Measurements from ENCODE around the gene PCDHGA5. TPM values are rescaled to one million over a fixed set of nuclear protein-coding genes. Genes with fewer than 3 reads are reported as not detected.
"Not testable (repeated sequence)": the region's sequence is repeated elsewhere in the genome, so short reads cannot be mapped to it uniquely, and the experiment has no call there.

The PCDHGA5 gene
- total RNA-seq, 1 experiment from 2014 or later, result 1.8 TPM

DNA sequence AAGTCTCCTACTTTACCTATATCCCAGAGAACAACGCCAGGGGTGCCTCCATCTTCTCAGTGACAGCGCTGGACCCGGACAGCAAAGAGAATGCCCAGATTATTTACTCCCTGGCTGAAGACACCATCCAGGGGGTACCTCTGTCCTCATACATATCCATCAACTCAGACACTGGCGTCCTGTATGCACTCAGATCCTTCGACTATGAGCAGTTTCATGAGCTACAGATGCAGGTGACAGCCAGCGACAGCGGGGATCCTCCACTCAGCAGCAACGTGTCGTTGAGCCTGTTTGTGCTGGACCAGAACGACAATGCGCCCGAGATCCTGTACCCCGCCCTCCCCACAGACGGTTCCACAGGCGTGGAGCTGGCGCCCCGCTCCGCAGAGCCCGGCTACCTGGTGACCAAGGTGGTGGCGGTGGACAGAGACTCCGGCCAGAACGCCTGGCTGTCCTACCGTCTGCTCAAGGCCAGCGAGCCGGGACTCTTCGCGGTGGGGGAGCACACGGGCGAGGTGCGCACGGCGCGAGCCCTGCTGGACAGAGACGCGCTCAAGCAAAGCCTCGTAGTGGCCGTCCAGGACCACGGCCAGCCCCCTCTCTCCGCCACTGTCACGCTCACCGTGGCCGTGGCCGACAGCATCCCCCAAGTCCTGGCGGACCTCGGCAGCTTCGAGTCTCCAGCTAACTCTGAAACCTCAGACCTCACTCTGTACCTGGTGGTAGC, 50.7 kb downstream of the PCDHGA5 start:
- not testable (repeated sequence) for DNase-seq (ENCODE audit: low read depth)

DNA sequence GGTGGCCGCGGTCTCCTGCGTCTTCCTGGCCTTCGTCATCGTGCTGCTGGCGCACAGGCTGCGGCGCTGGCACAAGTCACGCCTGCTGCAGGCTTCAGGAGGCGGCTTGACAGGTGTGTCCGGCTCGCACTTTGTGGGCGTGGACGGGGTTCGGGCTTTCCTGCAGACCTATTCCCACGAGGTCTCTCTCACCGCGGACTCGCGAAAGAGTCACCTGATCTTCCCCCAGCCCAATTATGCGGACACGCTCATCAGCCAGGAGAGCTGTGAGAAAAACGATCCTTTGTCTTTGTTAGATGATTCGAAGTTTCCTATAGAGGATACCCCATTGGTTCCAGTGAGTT, 51.3 kb downstream of the PCDHGA5 start:
- DNase-seq (ENCODE audit: low read depth), result not testable (repeated sequence)

Other genes starting within 250 kb of the PCDHGA5 start
- gene PCDHB4, start 242.3 kb upstream of the PCDHGA5 start, total RNA-seq (2014; rRNA removed; shearing (Covaris generic)), result under 0.01 and 0.12 TPM in 2 replicates
- 0.59 and 0.60 TPM in 2 replicates for gene PCDHB5, start 229.0 kb upstream of the PCDHGA5 start, total RNA-seq (2014; rRNA removed; shearing (Covaris generic))
- gene PCDHB6, start 214.1 kb upstream of the PCDHGA5 start, total RNA-seq (2014; rRNA removed; shearing (Covaris generic)), result 0.20 and 0.24 TPM in 2 replicates
- 0.39 and 0.48 TPM in 2 replicates for gene PCDHB7, start 191.5 kb upstream of the PCDHGA5 start, total RNA-seq (2014; rRNA removed; shearing (Covaris generic))
- gene PCDHB8, start 186.4 kb upstream of the PCDHGA5 start, total RNA-seq (2014; rRNA removed; shearing (Covaris generic)), result 0.10 and 0.12 TPM in 2 replicates
- gene PCDHB16, start 181.8 kb upstream of the PCDHGA5 start, total RNA-seq (2014; rRNA removed; shearing (Covaris generic)), result 2.0 and 2.1 TPM in 2 replicates
- gene PCDHB9, start 177.0 kb upstream of the PCDHGA5 start, total RNA-seq (2014; rRNA removed; shearing (Covaris generic)), result 0.10 and 0.24 TPM in 2 replicates
- gene PCDHB10, start 171.8 kb upstream of the PCDHGA5 start, total RNA-seq (2014; rRNA removed; shearing (Covaris generic)), result 0.60 and 0.78 TPM in 2 replicates
- gene PCDHB11, start 164.5 kb upstream of the PCDHGA5 start, total RNA-seq (2014; rRNA removed; shearing (Covaris generic)), result 0.12 and 0.20 TPM in 2 replicates
- 0.36 and 0.88 TPM in 2 replicates for gene PCDHB12, start 155.4 kb upstream of the PCDHGA5 start, total RNA-seq (2014; rRNA removed; shearing (Covaris generic))
- 2.5 and 2.6 TPM in 2 replicates for gene PCDHB13, start 150.2 kb upstream of the PCDHGA5 start, total RNA-seq (2014; rRNA removed; shearing (Covaris generic))
- 0.72 and 0.88 TPM in 2 replicates for gene PCDHB14, start 140.8 kb upstream of the PCDHGA5 start, total RNA-seq (2014; rRNA removed; shearing (Covaris generic))
- 1.6 and 2.0 TPM in 2 replicates for gene PCDHB15, start 118.8 kb upstream of the PCDHGA5 start, total RNA-seq (2014; rRNA removed; shearing (Covaris generic))
- 0.48 TPM in 1 of 2 replicates, not detected in the other for gene SLC25A2, start 60.1 kb upstream of the PCDHGA5 start, total RNA-seq (2014; rRNA removed; shearing (Covaris generic))
- gene TAF7, start 43.4 kb upstream of the PCDHGA5 start, total RNA-seq (2014; rRNA removed; shearing (Covaris generic)), result 36.0 and 50.9 TPM in 2 replicates
- gene PCDHGA1, start 33.6 kb upstream of the PCDHGA5 start, total RNA-seq (2014; rRNA removed; shearing (Covaris generic)), result 3.3 and 3.7 TPM in 2 replicates
- gene PCDHGA2, start 25.4 kb upstream of the PCDHGA5 start, total RNA-seq (2014; rRNA removed; shearing (Covaris generic)), result 6.8 and 7.0 TPM in 2 replicates
- 0.12 and 0.39 TPM in 2 replicates for gene PCDHGA3, start 20.3 kb upstream of the PCDHGA5 start, total RNA-seq (2014; rRNA removed; shearing (Covaris generic))
- 10.6 and 10.9 TPM in 2 replicates for gene PCDHGB1, start 14.1 kb upstream of the PCDHGA5 start, total RNA-seq (2014; rRNA removed; shearing (Covaris generic))
- 3.8 and 4.8 TPM in 2 replicates for gene PCDHGA4, start 9.1 kb upstream of the PCDHGA5 start, total RNA-seq (2014; rRNA removed; shearing (Covaris generic))
- 4.6 and 6.0 TPM in 2 replicates for gene PCDHGB2, start 4.2 kb upstream of the PCDHGA5 start, total RNA-seq (2014; rRNA removed; shearing (Covaris generic))
- 1.1 and 1.6 TPM in 2 replicates for gene PCDHGB3, start 6.1 kb downstream of the PCDHGA5 start, total RNA-seq (2014; rRNA removed; shearing (Covaris generic))
- gene PCDHGA6, start 9.7 kb downstream of the PCDHGA5 start, total RNA-seq (2014; rRNA removed; shearing (Covaris generic)), result 1.3 and 1.8 TPM in 2 replicates
- gene PCDHGA7, start 18.6 kb downstream of the PCDHGA5 start, total RNA-seq (2014; rRNA removed; shearing (Covaris generic)), result 4.6 and 5.5 TPM in 2 replicates
- gene PCDHGB4, start 23.5 kb downstream of the PCDHGA5 start, total RNA-seq (2014; rRNA removed; shearing (Covaris generic)), result 12.0 and 12.7 TPM in 2 replicates
- gene PCDHGA8, start 28.5 kb downstream of the PCDHGA5 start, total RNA-seq (2014; rRNA removed; shearing (Covaris generic)), result 1.6 and 1.9 TPM in 2 replicates
- gene PCDHGB5, start 33.8 kb downstream of the PCDHGA5 start, total RNA-seq (2014; rRNA removed; shearing (Covaris generic)), result 18.6 and 19.8 TPM in 2 replicates
- 0.88 and 1.1 TPM in 2 replicates for gene PCDHGA9, start 38.6 kb downstream of the PCDHGA5 start, total RNA-seq (2014; rRNA removed; shearing (Covaris generic))
- gene PCDHGB6, start 43.9 kb downstream of the PCDHGA5 start, total RNA-seq (2014; rRNA removed; shearing (Covaris generic)), result 0.84 and 0.88 TPM in 2 replicates
- gene PCDHGA10, start 48.8 kb downstream of the PCDHGA5 start, total RNA-seq (2014; rRNA removed; shearing (Covaris generic)), result 0.78 and 0.84 TPM in 2 replicates
- 0.29 and 0.48 TPM in 2 replicates for gene PCDHGB7, start 53.5 kb downstream of the PCDHGA5 start, total RNA-seq (2014; rRNA removed; shearing (Covaris generic))
- 7.0 and 8.1 TPM in 2 replicates for gene PCDHGA11, start 56.9 kb downstream of the PCDHGA5 start, total RNA-seq (2014; rRNA removed; shearing (Covaris generic))
- 19.9 and 23.5 TPM in 2 replicates for gene PCDHGA12, start 66.3 kb downstream of the PCDHGA5 start, total RNA-seq (2014; rRNA removed; shearing (Covaris generic))
- gene PCDHGC3, start 111.8 kb downstream of the PCDHGA5 start, total RNA-seq (2014; rRNA removed; shearing (Covaris generic)), result 75.6 and 81.8 TPM in 2 replicates
- 0.78 and 1.1 TPM in 2 replicates for gene PCDHGC4, start 120.9 kb downstream of the PCDHGA5 start, total RNA-seq (2014; rRNA removed; shearing (Covaris generic))
- gene PCDHGC5, start 124.9 kb downstream of the PCDHGA5 start, total RNA-seq (2014; rRNA removed; shearing (Covaris generic)), result 1.1 and 1.2 TPM in 2 replicates